Measurements from ENCODE around the gene PNMA8B. TPM values are rescaled to one million over a fixed set of nuclear protein-coding genes. Genes with fewer than 3 reads are reported as not detected.

PNMA8B gene
- total and polyA plus RNA-seq, 2 experiments from 2014 or later: 4.1 to 13.5 TPM

DNA sequence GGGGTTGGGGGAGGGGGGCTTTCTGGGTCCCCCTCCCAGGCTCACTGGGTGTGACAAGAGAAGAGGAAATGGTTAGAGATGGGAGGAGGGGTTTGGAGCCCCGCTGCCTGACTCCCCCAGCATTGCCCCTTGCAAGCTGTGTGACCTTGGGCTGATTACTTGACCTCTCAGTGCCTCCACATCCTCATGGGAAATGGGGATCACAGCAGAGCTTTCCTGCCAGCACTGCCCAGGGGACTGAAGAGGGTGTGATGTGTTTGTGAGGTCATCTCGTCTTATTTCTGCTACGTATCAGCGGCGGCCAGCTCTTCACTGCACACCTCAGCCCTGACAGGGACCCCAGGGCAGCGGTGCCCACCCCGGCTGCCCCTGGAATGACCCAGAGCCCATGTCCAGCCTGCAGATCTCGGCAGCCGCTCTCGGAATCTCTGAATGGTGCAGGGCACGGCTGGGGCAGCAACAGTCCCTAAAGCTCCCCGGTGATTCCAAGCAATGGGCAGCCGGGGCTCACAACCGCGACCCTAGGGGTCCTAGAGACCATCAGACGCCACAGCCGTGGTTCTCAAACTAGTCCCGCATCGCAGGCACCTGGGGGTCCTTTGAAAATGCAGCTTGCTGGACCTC, 8.4 kb downstream of the PNMA8B start:
- Histone ChIP-seq H3K27me3 (peaks cover 16% of the 10 kb centered on the region), H3K36me3 (no peaks in the 10 kb centered on the region), H3K4me1 (ENCODE audit: low read depth) (no peaks in the 10 kb centered on the region), H3K9me3 (ENCODE audit: low read depth) (no peaks in the 10 kb centered on the region), H3K4me3 (peak overlapping the region; percentile 21), H3K27ac (no peak overlapping the region)
- DNase-seq (ENCODE audit: low read depth in 1 of 2, low spot score in 1 of 2): no peak
- TF ChIP-seq, protein P1, sequence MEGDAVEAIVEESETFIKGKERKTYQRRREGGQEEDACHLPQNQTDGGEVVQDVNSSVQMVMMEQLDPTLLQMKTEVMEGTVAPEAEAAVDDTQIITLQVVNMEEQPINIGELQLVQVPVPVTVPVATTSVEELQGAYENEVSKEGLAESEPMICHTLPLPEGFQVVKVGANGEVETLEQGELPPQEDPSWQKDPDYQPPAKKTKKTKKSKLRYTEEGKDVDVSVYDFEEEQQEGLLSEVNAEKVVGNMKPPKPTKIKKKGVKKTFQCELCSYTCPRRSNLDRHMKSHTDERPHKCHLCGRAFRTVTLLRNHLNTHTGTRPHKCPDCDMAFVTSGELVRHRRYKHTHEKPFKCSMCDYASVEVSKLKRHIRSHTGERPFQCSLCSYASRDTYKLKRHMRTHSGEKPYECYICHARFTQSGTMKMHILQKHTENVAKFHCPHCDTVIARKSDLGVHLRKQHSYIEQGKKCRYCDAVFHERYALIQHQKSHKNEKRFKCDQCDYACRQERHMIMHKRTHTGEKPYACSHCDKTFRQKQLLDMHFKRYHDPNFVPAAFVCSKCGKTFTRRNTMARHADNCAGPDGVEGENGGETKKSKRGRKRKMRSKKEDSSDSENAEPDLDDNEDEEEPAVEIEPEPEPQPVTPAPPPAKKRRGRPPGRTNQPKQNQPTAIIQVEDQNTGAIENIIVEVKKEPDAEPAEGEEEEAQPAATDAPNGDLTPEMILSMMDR (IDR thresholded peaks at IDR 0.05; ENCODE audit: low read depth, low read length): no peak

DNA sequence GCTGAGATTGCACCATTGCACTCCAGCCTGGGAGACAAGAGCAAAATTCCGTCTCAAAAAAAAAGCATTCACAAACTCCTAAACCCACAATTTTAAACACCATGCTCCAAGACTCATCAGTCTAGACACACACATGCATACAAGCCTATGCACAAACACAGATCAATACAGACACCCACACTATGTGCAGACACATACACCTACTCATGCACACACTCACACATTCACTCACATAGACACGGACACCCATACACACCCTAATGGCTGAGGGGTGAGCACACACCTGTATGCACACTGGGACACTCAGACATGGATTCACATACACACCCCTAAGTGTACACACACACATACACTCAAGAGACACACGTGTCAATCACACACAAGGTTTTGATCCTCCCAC, 9.3 kb downstream of the PNMA8B start:
- Histone ChIP-seq H3K4me3 (no peak overlapping the region), H3K27ac (no peak overlapping the region), H3K9me3 (ENCODE audit: low read depth) (no peaks in the 10 kb centered on the region), H3K4me1 (ENCODE audit: low read depth) (peaks cover 5% of the 10 kb centered on the region), H3K36me3 (no peaks in the 10 kb centered on the region), H3K27me3 (peaks cover 16% of the 10 kb centered on the region)
- TF ChIP-seq, protein P1 (IDR thresholded peaks at IDR 0.05; ENCODE audit: low read depth, low read length): no peak
- no peak for DNase-seq (ENCODE audit: low read depth in 1 of 2, low spot score in 1 of 2)

DNA sequence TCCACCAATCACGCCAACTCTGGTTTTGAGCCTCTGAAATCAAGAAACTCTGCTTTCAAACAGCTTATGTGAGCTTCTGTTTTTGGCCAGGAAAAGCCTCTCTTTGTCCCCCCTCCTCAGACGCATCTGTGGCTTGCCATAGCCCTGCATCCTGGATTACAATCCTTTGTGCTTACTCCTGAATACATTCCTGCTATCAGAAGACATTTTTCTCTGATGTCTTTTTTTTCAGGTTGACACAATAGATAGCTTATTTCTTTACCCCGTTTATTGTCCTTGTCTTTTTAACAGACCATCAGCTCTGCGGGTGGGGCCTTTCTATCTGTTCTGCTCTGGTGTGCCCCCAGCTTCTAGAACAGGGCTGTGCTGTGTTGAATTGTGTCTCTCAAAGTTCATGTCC, 11.0 kb downstream of the PNMA8B start:
- H3K4me1 ChIP-seq (ENCODE audit: low read depth): peaks cover 13% of the 10 kb centered on the region
- H3K9me3 ChIP-seq (ENCODE audit: low read depth): no peaks in the 10 kb centered on the region
- DNase-seq (ENCODE audit: low read depth in 1 of 2, low spot score in 1 of 2): no peak
- H3K27ac ChIP-seq: no peak overlapping the region
- H3K36me3 ChIP-seq: no peaks in the 10 kb centered on the region
- no peak overlapping the region for H3K4me3 ChIP-seq
- H3K27me3 ChIP-seq: peaks cover 2% of the 10 kb centered on the region
- TF ChIP-seq, protein P1 (IDR thresholded peaks at IDR 0.05; ENCODE audit: low read depth, low read length): no peak

DNA sequence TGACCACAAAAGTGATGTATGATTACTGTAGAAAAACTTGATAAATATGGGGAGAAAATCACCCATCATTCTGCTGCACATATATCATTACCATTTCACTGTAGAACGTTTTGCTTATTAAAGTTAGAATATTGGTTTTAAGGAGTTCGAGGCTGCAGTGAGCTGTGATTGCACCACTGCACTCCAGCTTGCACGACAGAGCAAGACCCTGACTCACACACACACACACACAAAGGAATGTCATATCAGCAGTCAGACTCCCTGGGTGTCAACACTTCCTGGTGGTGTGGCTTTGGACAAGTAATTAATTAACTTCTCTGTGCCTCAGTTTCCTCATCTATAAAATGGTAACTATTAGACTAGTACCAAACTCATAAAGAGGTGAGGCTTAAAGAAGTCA, 13.0 kb downstream of the PNMA8B start:
- peak in 1 of 2 donors; percentile 53 for DNase-seq (ENCODE audit: low read depth in 1 of 2, low spot score in 1 of 2)
- Histone ChIP-seq H3K9me3 (ENCODE audit: low read depth) (no peaks in the 10 kb centered on the region), H3K36me3 (no peaks in the 10 kb centered on the region), H3K27me3 (no peaks in the 10 kb centered on the region), H3K4me1 (ENCODE audit: low read depth) (peaks cover 13% of the 10 kb centered on the region), H3K27ac (no peak overlapping the region), H3K4me3 (no peak overlapping the region)
- TF ChIP-seq, protein P1 (IDR thresholded peaks at IDR 0.05; ENCODE audit: low read depth, low read length): no peak

DNA sequence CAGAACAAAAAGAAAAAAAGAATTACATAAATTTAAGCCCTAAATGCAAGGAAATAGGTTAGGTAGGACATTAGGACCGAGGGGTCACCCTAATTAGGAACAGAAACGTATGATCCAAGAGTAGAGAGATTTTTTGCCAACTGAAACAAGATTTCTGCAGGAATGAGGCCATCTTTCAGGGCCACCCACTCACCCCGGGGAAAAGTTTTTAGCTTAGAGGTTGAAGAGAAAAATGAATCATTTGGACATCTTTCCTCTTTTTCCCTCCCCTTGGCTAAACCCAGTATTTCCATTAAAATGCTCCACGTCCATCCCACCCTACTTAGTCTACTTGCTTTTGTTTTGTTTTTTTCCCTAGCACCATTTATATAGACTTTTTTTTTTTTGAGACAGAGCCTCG, 13.7 kb downstream of the PNMA8B start:
- peak in 1 of 2 donors; percentile 63 for DNase-seq (ENCODE audit: low read depth in 1 of 2, low spot score in 1 of 2)

More for the DNA sequence above, 13.7 kb downstream of the PNMA8B start:
- peaks cover 13% of the 10 kb centered on the region for H3K4me1 ChIP-seq (ENCODE audit: low read depth)
- TF ChIP-seq, protein P1 (IDR thresholded peaks at IDR 0.05; ENCODE audit: low read depth, low read length): no peak
- no peak overlapping the region for H3K4me3 ChIP-seq
- H3K27ac ChIP-seq: no peak overlapping the region
- H3K36me3 ChIP-seq: no peaks in the 10 kb centered on the region
- H3K9me3 ChIP-seq (ENCODE audit: low read depth): no peaks in the 10 kb centered on the region
- H3K27me3 ChIP-seq: no peaks in the 10 kb centered on the region

All from cardiac muscle cell (in vitro differentiated cells and primary cell).